NCI-H82 treated with DMSO at 0.1 percent for 48 hours (cell line): ENCODE results near the gene SKAP2.

Experiments used
- DNase-seq: peaks from one replicate; lab custom pipeline; 2025; ENCODE audit not compliant: unreplicated experiment; lab: John Stamatoyannopoulos, UW

The SKAP2 gene

GRCh38 chr7:26779978-26780595 lies 84.3 kb downstream of the SKAP2 start:
- DNase-seq, result no peak

GRCh38 chr7:26777385-26777784 lies 87.0 kb downstream of the SKAP2 start:
- no peak for DNase-seq

GRCh38 chr7:26760501-26760900 lies 103.9 kb downstream of the SKAP2 start:
- DNase-seq, result no peak

GRCh38 chr7:26759108-26759507 lies 105.3 kb downstream of the SKAP2 start:
- DNase-seq, result peak; percentile 78

GRCh38 chr7:26743205-26743604 lies 121.2 kb downstream of the SKAP2 start:
- no peak for DNase-seq

- no peak for DNase-seq
Measured at GRCh38 chr7:26735976-26736600, 128.3 kb downstream of the SKAP2 start.

- DNase-seq, result peak; percentile 7
Measured at GRCh38 chr7:26729150-26729775, 135.1 kb downstream of the SKAP2 start.

GRCh38 chr7:26726051-26726450 lies 138.3 kb downstream of the SKAP2 start:
- DNase-seq, result no peak

- no peak for DNase-seq
Measured at GRCh38 chr7:26724795-26725194, 139.6 kb downstream of the SKAP2 start.

- no peak for DNase-seq
Measured at GRCh38 chr7:26723129-26723528, 141.3 kb downstream of the SKAP2 start.

- no peak for DNase-seq
Measured at GRCh38 chr7:26721450-26721849, 142.9 kb downstream of the SKAP2 start.

GRCh38 chr7:26718063-26718462 lies 146.3 kb downstream of the SKAP2 start:
- no peak for DNase-seq

- DNase-seq, result no peak
Measured at GRCh38 chr7:26714438-26714837, 150.0 kb downstream of the SKAP2 start.

GRCh38 chr7:26714006-26714405 lies 150.4 kb downstream of the SKAP2 start:
- no peak for DNase-seq

GRCh38 chr7:26709210-26709990 lies 155.0 kb downstream of the SKAP2 start:
- DNase-seq, result no peak

GRCh38 chr7:26705567-26705966 lies 158.8 kb downstream of the SKAP2 start:
- no peak for DNase-seq

- DNase-seq, result no peak
Measured at GRCh38 chr7:26704786-26705185, 159.6 kb downstream of the SKAP2 start.

GRCh38 chr7:26704036-26704435 lies 160.4 kb downstream of the SKAP2 start:
- DNase-seq, result no peak

GRCh38 chr7:26700893-26701292 lies 163.5 kb downstream of the SKAP2 start:
- no peak for DNase-seq

GRCh38 chr7:26700386-26700785 lies 164.0 kb downstream of the SKAP2 start:
- no peak for DNase-seq

GRCh38 chr7:26699766-26700165 lies 164.6 kb downstream of the SKAP2 start:
- no peak for DNase-seq

- DNase-seq, result no peak
Measured at GRCh38 chr7:26698806-26699205, 165.6 kb downstream of the SKAP2 start.
